PC-9 (cell line): ENCODE measurements around the gene TMEM205.

Experiments used
- CTCF ChIP-seq: fragments of 200-600 bp; sonication (generic); conservative IDR thresholded peaks from 2 replicates; pipeline ENCODE4 v1.6.1; 2017; ENCODE audit warnings: mixed run types, antibody characterized with exemption, mild to moderate bottlenecking, moderate library complexity
- EZH2 ChIP-seq: fragments of 200-600 bp; sonication (generic); IDR thresholded peaks from 2 replicates; pipeline ENCODE4 v1.8.0; 2017; ENCODE audit warnings: antibody characterized with exemption, low read depth

GRCh38 chr19:11338569-11339253 lies 7.4 kb downstream of the TMEM205 start:
- TF ChIP-seq CTCF (no peak), EZH2 (no peak)
